SU-DHL-6 (cell line): Measurements from ENCODE around the gene NAA40.

Experiments used
- EZH2phosphoT487 ChIP-seq: fragments of 200-600 bp; sonication (generic), shearing (Covaris generic); conservative IDR thresholded peaks from 2 replicates; pipeline ENCODE4 v1.6.1; 2018; ENCODE audit warnings: mild to moderate bottlenecking, antibody characterized with exemption, low read length, moderate library complexity, mixed read lengths
- TF ChIP-seq, protein P1 (sequence below): fragments of 200-600 bp; sonication (generic); IDR thresholded peaks from one replicate; pipeline ENCODE4 v1.5.1; 2017; ENCODE audit warnings: antibody characterized with exemption, mild to moderate bottlenecking, low read length, moderate library complexity; ENCODE audit not compliant: insufficient read depth, poor library complexity, severe bottlenecking

DNA sequence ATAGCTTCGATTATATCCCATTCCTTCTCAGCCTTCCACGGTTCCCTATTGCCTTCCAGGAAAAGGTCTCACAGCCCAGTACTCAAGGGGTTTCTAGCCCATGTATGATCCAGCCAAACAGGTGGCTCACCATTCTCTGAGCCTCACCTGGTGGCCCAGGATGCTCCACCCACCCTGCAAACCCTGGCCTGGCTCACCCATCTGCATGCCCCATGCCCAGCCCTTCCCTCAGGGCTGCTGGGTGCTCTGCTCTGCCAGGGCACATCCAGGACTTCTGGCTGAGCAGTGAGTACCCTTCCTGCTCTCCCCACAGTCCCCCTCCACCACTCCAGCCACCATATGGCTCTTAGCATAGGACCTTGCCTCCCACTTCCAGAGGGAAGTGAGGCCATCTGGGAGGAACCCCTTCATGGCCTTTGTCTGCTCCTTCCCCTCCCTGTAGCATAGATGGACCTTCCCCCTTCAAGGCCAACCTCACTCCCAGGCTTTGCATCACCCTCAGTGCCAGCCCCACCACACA lies 16.1 kb upstream of the NAA40 start:
- TF ChIP-seq, protein P1, sequence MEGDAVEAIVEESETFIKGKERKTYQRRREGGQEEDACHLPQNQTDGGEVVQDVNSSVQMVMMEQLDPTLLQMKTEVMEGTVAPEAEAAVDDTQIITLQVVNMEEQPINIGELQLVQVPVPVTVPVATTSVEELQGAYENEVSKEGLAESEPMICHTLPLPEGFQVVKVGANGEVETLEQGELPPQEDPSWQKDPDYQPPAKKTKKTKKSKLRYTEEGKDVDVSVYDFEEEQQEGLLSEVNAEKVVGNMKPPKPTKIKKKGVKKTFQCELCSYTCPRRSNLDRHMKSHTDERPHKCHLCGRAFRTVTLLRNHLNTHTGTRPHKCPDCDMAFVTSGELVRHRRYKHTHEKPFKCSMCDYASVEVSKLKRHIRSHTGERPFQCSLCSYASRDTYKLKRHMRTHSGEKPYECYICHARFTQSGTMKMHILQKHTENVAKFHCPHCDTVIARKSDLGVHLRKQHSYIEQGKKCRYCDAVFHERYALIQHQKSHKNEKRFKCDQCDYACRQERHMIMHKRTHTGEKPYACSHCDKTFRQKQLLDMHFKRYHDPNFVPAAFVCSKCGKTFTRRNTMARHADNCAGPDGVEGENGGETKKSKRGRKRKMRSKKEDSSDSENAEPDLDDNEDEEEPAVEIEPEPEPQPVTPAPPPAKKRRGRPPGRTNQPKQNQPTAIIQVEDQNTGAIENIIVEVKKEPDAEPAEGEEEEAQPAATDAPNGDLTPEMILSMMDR = no peak
- TF ChIP-seq EZH2phosphoT487 = no peak
